ENCODE results near the gene TBL1X. TPM values are rescaled to one million over a fixed set of nuclear protein-coding genes. Genes with fewer than 3 reads are reported as not detected.

Gene TBL1X
- total RNA-seq, 4 donors from 2014 or later, result 32.9 to 42.9 (median 33.4) TPM

GRCh38 chrX:9656277-9656676 is 191.4 kb downstream of the TBL1X start:
- H3K27ac ChIP-seq, result no peak overlapping the region
- H3K4me1 ChIP-seq, result no peaks in the 10 kb centered on the region
- intact Hi-C loops (cut with DNase I), result no loop called here
- no peaks in the 10 kb centered on the region for H3K36me3 ChIP-seq
- no peaks in the 10 kb centered on the region for H3K27me3 ChIP-seq
- 23% methylated on average over 5 of the region's 6 CpGs; no CpG with 5 or more reads in 1 of the 2 donors for WGBS, 2 donors
- no peak overlapping the region for H3K4me3 ChIP-seq (replicated peaks in 1 of 3)
- no peaks in the 10 kb centered on the region for H3K9me3 ChIP-seq
- TF ChIP-seq POLR2A (IDR thresholded peaks at IDR 0.05) (no peak), CTCF (IDR thresholded peaks at IDR 0.05) (no peak)
- peak; percentile 45 to 60 for DNase-seq

- Histone ChIP-seq H3K27ac (no peak overlapping the region), H3K36me3 (no peaks in the 10 kb centered on the region), H3K4me1 (no peaks in the 10 kb centered on the region), H3K4me3 (replicated peaks in 1 of 3) (no peak overlapping the region), H3K27me3 (no peaks in the 10 kb centered on the region), H3K9me3 (no peaks in the 10 kb centered on the region)
- no peak for DNase-seq
- WGBS, 2 donors, result 0 to 93% methylated on average over 1 to 3 of the region's 3 CpGs
- intact Hi-C loops (cut with DNase I), result no loop called here
- TF ChIP-seq POLR2A (IDR thresholded peaks at IDR 0.05), result no peak
- TF ChIP-seq CTCF (IDR thresholded peaks at IDR 0.05), result no peak
Measured at GRCh38 chrX:9656871-9657270, 192.0 kb downstream of the TBL1X start.

DNA sequence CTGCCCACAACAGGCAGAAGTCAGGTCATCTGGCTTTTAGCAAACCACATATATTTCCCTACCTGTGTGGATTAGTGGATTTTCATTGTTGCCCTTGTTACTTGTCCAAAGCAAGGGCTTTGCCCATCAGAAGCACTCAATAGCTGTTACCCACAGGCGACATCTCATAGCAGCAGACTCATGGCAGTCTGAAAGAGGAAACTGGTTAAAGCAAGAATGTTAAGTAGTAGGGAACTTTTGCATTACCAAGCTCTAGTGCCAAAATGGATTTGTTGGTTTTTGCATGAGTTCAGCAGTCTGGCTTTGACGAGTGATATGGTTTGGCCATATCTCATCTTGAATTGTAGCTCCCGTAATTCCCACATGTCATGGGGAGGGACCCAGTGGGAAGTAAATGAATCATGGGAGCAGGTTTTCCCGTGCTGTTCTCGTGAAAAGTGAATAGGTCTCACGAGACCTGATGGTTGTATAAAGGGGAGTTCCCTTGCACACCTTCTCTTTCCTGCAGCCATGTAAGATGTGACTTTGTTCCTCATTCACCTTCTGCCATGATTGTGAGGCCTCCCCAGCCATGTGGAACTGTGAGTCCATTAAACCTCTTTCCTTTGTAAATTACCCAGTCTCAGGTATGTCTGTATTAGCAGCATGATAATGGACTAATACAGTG is 192.9 kb downstream of the TBL1X start:
- DNase-seq, result no peak
- 91 to 96% methylated on average over 6 of the region's 6 CpGs for WGBS, 2 donors
- Histone ChIP-seq H3K9me3 (no peaks in the 10 kb centered on the region), H3K27ac (no peak overlapping the region), H3K27me3 (no peaks in the 10 kb centered on the region), H3K4me3 (replicated peaks in 1 of 3) (no peak overlapping the region), H3K4me1 (no peaks in the 10 kb centered on the region), H3K36me3 (no peaks in the 10 kb centered on the region)
- TF ChIP-seq CTCF (IDR thresholded peaks at IDR 0.05) (no peak), POLR2A (IDR thresholded peaks at IDR 0.05) (no peak)
- intact Hi-C loops (cut with DNase I), result no loop called here

DNA sequence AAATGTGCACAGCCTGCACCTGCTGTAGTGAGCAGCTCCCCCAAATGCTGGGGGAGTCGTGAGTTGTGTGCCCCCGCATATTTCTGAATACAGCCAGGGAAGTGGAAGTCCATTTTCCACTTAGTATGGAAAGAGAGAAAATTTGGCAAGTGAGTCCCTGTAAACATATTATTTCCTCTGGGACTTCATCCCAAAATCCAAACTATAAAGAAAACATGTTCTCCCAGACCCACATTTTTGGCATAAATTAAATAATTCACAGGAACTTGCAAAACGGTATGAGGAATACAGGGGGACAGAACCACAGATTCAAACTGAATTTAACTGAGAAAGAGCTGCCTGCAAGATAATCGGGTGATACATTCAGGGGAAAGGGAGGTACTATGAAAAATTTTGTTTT is 193.6 kb downstream of the TBL1X start:
- intact Hi-C loops (cut with DNase I), result no loop called here
- no peaks in the 10 kb centered on the region for H3K36me3 ChIP-seq
- DNase-seq, result no peak
- no peaks in the 10 kb centered on the region for H3K9me3 ChIP-seq
- H3K27me3 ChIP-seq, result no peaks in the 10 kb centered on the region
- TF ChIP-seq CTCF (IDR thresholded peaks at IDR 0.05) (no peak), POLR2A (IDR thresholded peaks at IDR 0.05) (no peak)
- no peak overlapping the region for H3K27ac ChIP-seq
- no peaks in the 10 kb centered on the region for H3K4me1 ChIP-seq
- H3K4me3 ChIP-seq (replicated peaks in 1 of 3), result no peak overlapping the region
- whole genome bisulfite sequencing, 2 donors, result 75 to 81% methylated on average over 4 of the region's 4 CpGs

DNA sequence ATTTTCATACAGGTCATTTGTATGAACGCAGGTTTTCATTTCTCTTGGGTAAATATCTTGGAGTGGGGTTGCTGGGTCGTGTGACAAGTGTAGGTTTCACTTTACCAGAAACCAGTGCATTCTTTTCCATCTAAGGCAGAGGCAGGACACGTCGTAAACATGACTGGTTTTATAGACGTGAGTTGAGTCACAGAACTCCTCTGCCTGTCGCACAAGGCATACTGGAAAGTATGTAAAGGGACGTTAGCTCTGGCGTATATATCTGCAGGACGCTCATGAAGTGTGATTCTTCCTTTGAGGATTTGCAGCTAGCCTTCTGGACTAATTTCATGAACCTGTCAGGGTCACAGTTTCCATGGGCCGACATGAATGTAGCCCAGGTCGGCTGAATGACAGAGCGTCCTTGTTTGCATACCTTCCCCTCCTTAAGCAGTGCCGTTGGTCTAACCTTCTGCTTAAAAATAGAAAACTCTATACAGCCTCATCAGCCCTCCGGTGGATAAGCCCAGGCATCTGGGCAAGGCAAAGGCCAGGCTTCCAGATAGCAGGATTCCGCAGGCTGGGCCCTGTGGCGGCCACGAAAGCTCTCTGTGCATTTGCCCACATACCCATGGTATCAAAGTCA is 194.8 kb downstream of the TBL1X start:
- intact Hi-C loops (cut with DNase I), result no loop called here
- no peak overlapping the region for H3K4me3 ChIP-seq (replicated peaks in 1 of 3)
- no peak for DNase-seq
- H3K27ac ChIP-seq, result no peak overlapping the region
- TF ChIP-seq CTCF (IDR thresholded peaks at IDR 0.05) (no peak), POLR2A (IDR thresholded peaks at IDR 0.05) (no peak)
- H3K27me3 ChIP-seq, result no peaks in the 10 kb centered on the region
- no peaks in the 10 kb centered on the region for H3K36me3 ChIP-seq
- no peaks in the 10 kb centered on the region for H3K4me1 ChIP-seq
- H3K9me3 ChIP-seq, result no peaks in the 10 kb centered on the region
- WGBS, 2 donors, result 87 to 95% methylated on average over 8 to 16 of the region's 17 CpGs
